SIG-M5 (cell line): ENCODE measurements around the gene FAM50A.

ENCODE experiments used
- DNase-seq: peaks from one replicate; lab custom pipeline; 2025; lab: John Stamatoyannopoulos, UW

The FAM50A gene

GRCh38 chrX:154440623-154441357, 3.2 kb upstream of the FAM50A start:
- no peak for DNase-seq

- no peak for DNase-seq
These were observed 2.4 kb upstream of the FAM50A start for GRCh38 chrX:154441564-154441963.

- no peak for DNase-seq
These were observed 1.8 kb upstream of the FAM50A start for GRCh38 chrX:154441984-154442707.

GRCh38 chrX:154443479-154443910, 446 bp upstream of the FAM50A start:
- no peak for DNase-seq

GRCh38 chrX:154444755-154445246, 860 bp downstream of the FAM50A start:
- no peak for DNase-seq

- DNase-seq, result no peak
These were observed 1.8 kb downstream of the FAM50A start for GRCh38 chrX:154445776-154446175.

- DNase-seq, result no peak
These were observed 2.5 kb downstream of the FAM50A start for GRCh38 chrX:154446430-154446829.

- no peak for DNase-seq
These were observed 4.5 kb downstream of the FAM50A start for GRCh38 chrX:154448484-154448883.

- DNase-seq, result no peak
These were observed 5.7 kb downstream of the FAM50A start for GRCh38 chrX:154449618-154450017.

GRCh38 chrX:154450312-154450711, 6.4 kb downstream of the FAM50A start:
- no peak for DNase-seq

- no peak for DNase-seq
These were observed 8.9 kb downstream of the FAM50A start for GRCh38 chrX:154452823-154453222.

GRCh38 chrX:154457491-154458115, 13.7 kb downstream of the FAM50A start:
- DNase-seq, result no peak

GRCh38 chrX:154458116-154458953, 14.4 kb downstream of the FAM50A start, which contains the start of gene PLXNA3:
TSS of gene PLXNA3 (plus strand) at chrX:154458281. CDS start at chrX:154460184, 1,903 bp downstream.
- no peak for DNase-seq

GRCh38 chrX:154458954-154459778, 15.2 kb downstream of the FAM50A start:
- no peak for DNase-seq

GRCh38 chrX:154459832-154460231, 15.9 kb downstream of the FAM50A start:
- no peak for DNase-seq

GRCh38 chrX:154460326-154460725, 16.4 kb downstream of the FAM50A start:
- no peak for DNase-seq

- DNase-seq, result no peak
These were observed 18.5 kb downstream of the FAM50A start for GRCh38 chrX:154462396-154462795.

- DNase-seq, result no peak
These were observed 19.8 kb downstream of the FAM50A start for GRCh38 chrX:154463611-154464220.

GRCh38 chrX:154464806-154465365, 20.9 kb downstream of the FAM50A start:
- no peak for DNase-seq

GRCh38 chrX:154465601-154466000, 21.7 kb downstream of the FAM50A start:
- no peak for DNase-seq
